ENCODE measurements around the gene MYOM1. TPM values are rescaled to one million over a fixed set of nuclear protein-coding genes. Genes with fewer than 3 reads are reported as not detected.
"Not testable (repeated sequence)": the region's sequence is repeated elsewhere in the genome, so short reads cannot be mapped to it uniquely, and the experiment has no call there.

Gene MYOM1
- total RNA-seq, 1 experiment from 2014 or later = 0.06 TPM

DNA sequence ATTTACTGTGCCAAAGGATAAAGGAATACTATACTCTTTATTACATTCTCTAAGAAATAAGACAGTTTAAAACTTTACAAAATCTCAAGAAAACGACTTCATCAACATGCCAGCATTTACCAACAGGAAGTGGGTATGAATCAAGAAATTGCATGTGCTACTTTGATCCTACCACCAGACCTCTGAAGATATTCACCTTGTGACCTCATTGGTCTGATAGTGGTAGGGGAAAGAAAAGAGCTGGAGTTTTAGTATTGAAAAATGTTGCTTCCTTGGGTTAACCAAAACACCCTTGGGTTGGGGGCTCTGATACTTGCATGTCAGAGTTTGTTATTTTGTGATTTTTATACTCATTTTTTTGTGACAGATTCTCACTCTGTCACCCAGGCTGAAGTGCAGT, 122.7 kb downstream of the MYOM1 start:
- H3K4me1 ChIP-seq = no peaks in the 10 kb centered on the region
- no peak overlapping the region for H3K4me3 ChIP-seq
- H3K27me3 ChIP-seq = peaks cover 2% of the 10 kb centered on the region; the same call in 1 of the 2 replicates
- no peaks in the 10 kb centered on the region for H3K36me3 ChIP-seq
- H3K9me3 ChIP-seq (replicated peaks) = no peaks in the 10 kb centered on the region
- DNase-seq = no peak
- H3K27ac ChIP-seq = no peak overlapping the region

DNA sequence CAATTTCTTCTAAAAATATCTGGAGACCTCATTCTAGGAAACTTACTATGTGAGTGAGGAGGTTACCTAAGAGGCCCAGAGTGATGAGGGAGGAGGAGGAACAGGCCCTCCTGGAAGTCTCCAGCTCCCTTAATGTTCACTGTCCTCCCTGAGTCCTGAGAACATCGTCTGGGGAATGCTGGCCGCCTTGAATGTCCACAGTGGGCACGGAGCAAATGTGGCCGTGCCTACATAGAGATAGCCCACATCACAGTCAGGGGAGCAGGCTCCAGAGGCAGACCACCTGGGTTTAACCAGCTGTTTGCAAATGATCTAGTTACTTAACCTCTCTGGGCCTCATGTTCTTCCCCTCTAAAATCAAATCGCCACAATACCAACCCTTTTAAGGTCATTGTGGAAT, 123.8 kb downstream of the MYOM1 start:
- H3K4me1 ChIP-seq = no peaks in the 10 kb centered on the region
- DNase-seq = no peak
- no peaks in the 10 kb centered on the region for H3K9me3 ChIP-seq (replicated peaks)
- H3K36me3 ChIP-seq = no peaks in the 10 kb centered on the region
- no peak overlapping the region for H3K27ac ChIP-seq
- peaks cover 2% of the 10 kb centered on the region; the same call in 1 of the 2 replicates for H3K27me3 ChIP-seq
- H3K4me3 ChIP-seq = no peak overlapping the region

DNA sequence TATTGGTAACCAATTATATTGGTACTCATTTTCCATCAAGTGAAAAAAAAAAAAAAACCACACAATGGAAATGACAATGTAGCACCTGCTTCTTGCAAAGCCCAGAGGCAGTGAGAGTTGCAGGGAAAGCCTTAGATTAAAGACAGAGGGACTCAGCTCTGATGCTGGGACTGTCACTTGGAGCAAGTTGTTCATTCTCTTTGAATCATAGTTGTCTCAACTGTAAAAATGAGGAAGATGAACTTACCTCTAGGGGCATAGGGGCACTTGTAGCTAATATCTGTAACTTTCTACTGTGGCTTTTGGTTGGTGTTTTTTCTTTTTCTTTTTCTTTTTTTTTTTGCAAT, 125.5 kb downstream of the MYOM1 start:
- H3K36me3 ChIP-seq = no peaks in the 10 kb centered on the region
- DNase-seq = no peak
- H3K27ac ChIP-seq = no peak overlapping the region
- peaks cover 2% of the 10 kb centered on the region; the same call in 1 of the 2 replicates for H3K27me3 ChIP-seq
- no peaks in the 10 kb centered on the region for H3K9me3 ChIP-seq (replicated peaks)
- no peak overlapping the region for H3K4me3 ChIP-seq
- no peaks in the 10 kb centered on the region for H3K4me1 ChIP-seq

DNA sequence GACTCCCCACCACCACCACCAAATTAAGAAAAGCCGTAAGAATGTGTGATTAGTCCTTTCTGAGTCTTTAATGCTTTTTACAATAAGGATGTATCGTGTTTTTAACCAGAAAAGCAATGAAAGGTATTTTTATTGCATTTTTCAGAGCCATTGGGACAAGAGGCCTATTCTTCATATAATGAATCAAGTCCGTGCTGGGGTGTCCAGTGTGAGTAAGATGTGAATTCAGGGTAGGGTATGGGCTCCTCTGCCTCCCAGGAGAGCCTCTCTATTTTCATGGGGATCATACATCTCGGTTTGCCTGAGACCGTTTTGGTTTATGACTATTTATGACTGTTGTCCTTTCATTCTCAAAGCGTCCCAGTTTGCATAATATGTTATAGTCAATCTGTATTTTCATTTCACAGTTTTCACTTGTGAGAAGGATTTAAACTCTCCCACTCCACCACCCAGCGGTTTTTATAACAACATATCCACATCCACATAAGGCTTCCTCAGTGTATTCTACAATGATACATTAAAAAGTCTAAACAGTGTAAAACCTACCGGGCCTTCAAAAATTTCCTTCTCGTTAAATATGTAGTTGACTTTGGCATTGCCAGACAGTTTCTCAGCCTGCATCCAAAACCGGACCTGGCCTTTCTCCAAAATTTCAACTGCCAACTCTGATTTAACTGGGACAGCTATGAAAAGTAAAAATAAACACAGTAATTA, 126.0 kb downstream of the MYOM1 start:
- Histone ChIP-seq H3K27ac (no peak overlapping the region), H3K27me3 (peaks cover 2% of the 10 kb centered on the region; the same call in 1 of the 2 replicates), H3K4me1 (no peaks in the 10 kb centered on the region), H3K36me3 (no peaks in the 10 kb centered on the region), H3K4me3 (no peak overlapping the region), H3K9me3 (replicated peaks) (no peaks in the 10 kb centered on the region)
- DNase-seq = no peak

DNA sequence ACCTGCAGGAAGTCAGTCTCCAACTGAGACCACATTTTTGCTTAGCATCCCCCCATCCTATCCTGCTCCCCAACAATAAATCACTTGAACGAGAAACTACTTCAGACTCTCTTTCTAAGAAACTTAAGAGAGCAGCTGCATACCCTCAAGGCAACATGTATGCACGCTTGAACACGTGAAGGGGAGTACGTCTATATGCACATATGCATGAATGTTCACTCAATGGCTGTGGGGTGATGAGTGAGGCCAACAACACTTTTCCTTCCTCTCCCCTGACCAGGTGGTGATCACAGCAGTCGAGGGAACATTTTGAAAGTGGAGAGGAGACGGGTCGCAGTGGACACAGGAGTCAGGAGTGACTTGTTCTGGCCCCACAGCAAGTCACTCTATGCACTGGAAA, 127.0 kb downstream of the MYOM1 start:
- Histone ChIP-seq H3K9me3 (replicated peaks) (no peaks in the 10 kb centered on the region), H3K36me3 (no peaks in the 10 kb centered on the region), H3K27me3 (peaks cover 2% of the 10 kb centered on the region; the same call in 1 of the 2 replicates), H3K27ac (no peak overlapping the region), H3K4me1 (peaks cover 7% of the 10 kb centered on the region), H3K4me3 (no peak overlapping the region)
- no peak for DNase-seq

DNA sequence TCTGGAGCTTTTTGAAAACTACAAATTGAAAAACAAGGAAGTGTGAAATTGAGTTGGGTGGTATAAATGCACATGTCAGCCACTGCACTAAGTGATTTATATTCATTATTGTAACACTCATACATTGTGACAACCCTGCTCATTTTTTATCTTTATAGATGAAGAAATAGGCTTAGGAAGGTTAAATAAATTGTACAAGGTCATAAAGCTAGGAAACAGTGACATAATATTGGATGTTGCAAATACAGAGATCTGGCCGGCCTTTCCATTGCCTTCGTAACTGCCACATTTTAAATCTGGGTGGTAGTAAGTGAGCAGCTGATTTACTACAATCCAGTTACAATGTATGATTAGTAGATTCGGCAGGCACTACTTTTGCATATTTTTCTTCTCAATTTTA, 130.2 kb downstream of the MYOM1 start:
- no peaks in the 10 kb centered on the region for H3K9me3 ChIP-seq (replicated peaks)
- peaks cover 7% of the 10 kb centered on the region for H3K4me1 ChIP-seq
- H3K36me3 ChIP-seq = no peaks in the 10 kb centered on the region
- no peak overlapping the region for H3K4me3 ChIP-seq
- no peak for DNase-seq
- no peak overlapping the region for H3K27ac ChIP-seq
- H3K27me3 ChIP-seq = peaks cover 2% of the 10 kb centered on the region; the same call in 1 of the 2 replicates

DNA sequence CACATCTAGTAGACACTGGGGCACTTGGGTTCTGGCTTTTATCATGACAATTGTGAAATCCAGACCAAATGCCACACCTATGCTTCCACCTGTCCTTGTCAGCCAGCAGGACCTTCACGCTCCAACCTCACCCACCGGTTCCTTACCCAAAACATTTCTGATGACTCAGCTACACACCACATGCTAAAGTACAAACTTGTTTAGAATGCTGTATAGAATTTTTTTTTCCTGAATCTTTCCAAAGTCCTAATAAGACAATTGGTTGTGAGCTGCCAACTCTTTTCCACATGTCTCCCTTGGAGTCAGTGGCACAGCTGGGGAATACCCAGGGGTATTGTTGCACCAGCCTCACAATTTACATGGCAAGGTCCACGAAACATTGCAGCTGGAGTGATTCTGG, 131.3 kb downstream of the MYOM1 start:
- Histone ChIP-seq H3K36me3 (no peaks in the 10 kb centered on the region), H3K4me3 (no peak overlapping the region), H3K27ac (no peak overlapping the region), H3K4me1 (peaks cover 7% of the 10 kb centered on the region), H3K9me3 (replicated peaks) (no peaks in the 10 kb centered on the region), H3K27me3 (peaks cover 2% of the 10 kb centered on the region; the same call in 1 of the 2 replicates)
- DNase-seq = peak in 1 of 2 experiments; percentile 8

DNA sequence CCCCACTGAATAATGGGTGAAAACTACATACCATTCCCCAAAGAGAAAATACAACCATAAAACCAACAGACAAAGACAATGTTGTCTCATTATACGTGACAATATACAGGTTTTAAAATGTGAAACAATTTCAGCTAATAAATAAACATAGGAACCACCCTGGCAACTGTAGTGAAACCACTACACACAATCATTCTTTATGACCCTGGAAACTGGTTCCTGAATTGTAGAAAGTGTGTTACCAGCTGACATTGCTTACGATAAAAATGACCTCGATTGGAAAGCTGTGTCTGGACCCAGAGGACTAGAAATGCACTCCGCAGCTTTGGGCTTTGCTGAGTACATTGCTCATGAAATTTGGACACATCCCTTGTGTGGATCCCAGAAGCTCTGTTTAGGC, 132.9 kb downstream of the MYOM1 start:
- peaks cover 7% of the 10 kb centered on the region for H3K4me1 ChIP-seq
- H3K27ac ChIP-seq = no peak overlapping the region
- DNase-seq = no peak

DNA sequence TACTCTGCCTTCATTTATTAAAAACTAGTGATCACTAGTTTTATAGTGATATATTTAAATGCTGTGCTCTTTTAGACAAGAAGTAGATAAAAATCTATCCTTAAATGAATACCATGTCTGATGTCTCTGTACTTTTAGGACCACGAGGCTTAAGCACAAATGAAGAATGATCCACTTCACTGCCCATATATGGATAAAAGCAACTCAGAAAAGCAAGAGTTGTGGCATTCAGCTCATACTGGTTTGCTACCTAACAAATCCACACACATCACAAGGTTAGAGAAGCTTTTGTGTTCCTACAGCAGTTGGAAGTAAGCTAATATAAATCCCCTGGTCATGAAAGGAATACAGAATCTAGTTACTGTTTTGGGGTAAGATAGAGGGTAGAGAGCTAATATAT, 134.2 kb downstream of the MYOM1 start:
- no peak overlapping the region for H3K27ac ChIP-seq
- no peak for DNase-seq
- H3K9me3 ChIP-seq (replicated peaks) = no peaks in the 10 kb centered on the region
- peaks cover 7% of the 10 kb centered on the region for H3K4me1 ChIP-seq
- no peaks in the 10 kb centered on the region for H3K27me3 ChIP-seq
- H3K36me3 ChIP-seq = no peaks in the 10 kb centered on the region
- H3K4me3 ChIP-seq = no peak overlapping the region

More for the DNA sequence above, 132.9 kb downstream of the MYOM1 start:
- Histone ChIP-seq H3K4me3 (no peak overlapping the region), H3K27me3 (no peaks in the 10 kb centered on the region), H3K9me3 (replicated peaks) (no peaks in the 10 kb centered on the region), H3K36me3 (no peaks in the 10 kb centered on the region)

DNA sequence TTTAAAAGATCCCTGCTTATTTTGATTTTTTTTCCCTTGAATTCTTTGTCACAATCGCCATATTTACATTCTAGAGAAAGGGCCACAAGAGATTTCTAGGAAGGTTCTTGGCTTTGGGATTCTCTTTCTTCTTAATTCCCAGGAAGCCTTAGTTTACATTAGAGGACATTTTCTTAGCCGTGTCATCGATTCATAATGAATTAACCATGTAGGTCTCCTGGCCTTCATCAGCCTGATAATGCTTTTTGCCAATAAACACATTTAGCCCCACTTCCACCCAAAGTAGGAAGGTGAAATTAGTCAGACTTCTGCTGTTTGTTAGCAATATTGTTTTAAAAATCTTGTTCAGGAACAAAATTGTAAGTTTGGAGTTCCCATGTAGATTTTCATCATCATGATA, 135.6 kb downstream of the MYOM1 start:
- Histone ChIP-seq H3K4me1 (peaks cover 7% of the 10 kb centered on the region), H3K27ac (no peak overlapping the region), H3K27me3 (no peaks in the 10 kb centered on the region), H3K4me3 (no peak overlapping the region), H3K36me3 (no peaks in the 10 kb centered on the region), H3K9me3 (replicated peaks) (no peaks in the 10 kb centered on the region)
- no peak for DNase-seq

DNA sequence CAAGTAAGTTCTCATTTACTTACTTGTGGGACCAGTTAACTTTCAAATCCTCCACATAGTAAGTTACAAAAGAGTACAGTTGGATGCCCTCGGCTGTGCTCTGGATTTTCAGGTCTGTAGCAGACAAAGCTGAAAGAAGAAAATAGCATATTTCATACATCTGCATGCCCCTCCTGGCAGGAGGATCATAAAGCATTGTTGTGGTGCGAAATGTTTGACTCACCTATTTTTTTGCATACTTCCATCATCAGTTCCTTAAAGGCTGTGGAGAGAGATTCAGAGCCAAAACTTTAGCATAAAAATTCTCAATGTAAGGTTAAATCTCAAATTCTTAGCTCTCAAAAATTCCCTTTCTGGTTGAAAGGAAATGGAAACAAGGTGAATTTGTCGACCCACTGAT, 136.0 kb downstream of the MYOM1 start:
- no peak overlapping the region for H3K27ac ChIP-seq
- no peaks in the 10 kb centered on the region for H3K27me3 ChIP-seq

DNA sequence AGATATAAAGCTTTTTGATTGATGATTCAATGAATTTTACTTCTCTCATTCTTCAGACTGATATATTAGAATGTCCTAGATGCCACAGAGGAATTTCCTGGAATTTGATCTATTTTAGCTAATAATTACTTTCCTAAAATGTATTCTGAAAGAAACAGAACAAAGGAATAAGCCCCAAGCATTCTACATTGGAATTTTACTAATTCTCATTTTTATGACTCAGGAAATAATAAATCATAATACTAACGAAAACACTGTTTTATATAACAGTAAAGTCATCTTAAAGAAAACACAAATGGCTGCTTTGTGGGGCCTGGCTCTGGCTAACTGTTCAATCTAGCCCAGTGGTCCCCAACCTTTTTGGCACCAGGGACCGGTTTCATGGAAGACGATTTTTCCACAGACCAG, 138.2 kb downstream of the MYOM1 start:
- no peak overlapping the region for H3K4me3 ChIP-seq
- no peaks in the 10 kb centered on the region for H3K36me3 ChIP-seq
- no peaks in the 10 kb centered on the region for H3K4me1 ChIP-seq
- no peak overlapping the region for H3K27ac ChIP-seq
- no peaks in the 10 kb centered on the region for H3K9me3 ChIP-seq (replicated peaks)
- no peak for DNase-seq
- H3K27me3 ChIP-seq = no peaks in the 10 kb centered on the region

More for the DNA sequence above, 136.0 kb downstream of the MYOM1 start:
- Histone ChIP-seq H3K4me3 (no peak overlapping the region), H3K9me3 (replicated peaks) (no peaks in the 10 kb centered on the region), H3K4me1 (peaks cover 7% of the 10 kb centered on the region), H3K36me3 (no peaks in the 10 kb centered on the region)
- DNase-seq = no peak

DNA sequence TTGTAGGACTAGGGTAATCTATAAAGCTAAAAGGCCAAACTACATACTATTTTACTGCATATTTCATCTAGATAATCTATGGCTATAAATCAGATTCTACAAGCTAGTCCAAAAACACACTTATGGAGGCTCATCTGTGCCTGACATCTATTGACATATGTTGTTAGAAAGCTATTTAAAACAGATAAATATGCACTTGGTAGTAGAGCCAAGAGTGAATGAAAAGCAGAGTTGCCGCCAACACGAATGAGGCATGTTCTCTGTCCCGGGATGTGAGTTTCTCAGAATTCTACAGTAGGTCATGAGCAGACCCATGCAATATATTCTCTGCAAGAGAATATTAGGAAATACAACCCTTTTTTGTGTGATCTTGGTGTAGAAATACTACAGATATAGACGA, 140.1 kb downstream of the MYOM1 start:
- no peaks in the 10 kb centered on the region for H3K4me1 ChIP-seq
- no peak overlapping the region for H3K27ac ChIP-seq
- no peaks in the 10 kb centered on the region for H3K9me3 ChIP-seq (replicated peaks)

DNA sequence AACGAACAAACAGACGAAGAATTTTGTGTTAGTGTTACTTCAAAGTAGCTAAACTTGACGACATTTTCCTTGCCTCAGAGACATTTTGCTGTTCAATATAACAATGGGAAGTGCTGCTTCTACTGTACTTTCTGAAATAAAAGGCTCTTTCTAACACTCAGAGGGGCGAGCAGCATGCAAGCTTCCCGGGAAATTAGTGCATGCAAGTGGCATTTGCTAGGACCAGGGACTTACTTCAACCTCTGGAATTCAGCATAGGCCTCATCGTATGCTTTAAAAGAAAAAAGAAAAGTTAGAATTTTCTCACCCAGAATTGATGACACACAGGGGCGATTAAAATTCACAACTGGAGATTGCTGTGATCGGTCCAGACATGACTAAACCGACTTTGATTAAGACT, 144.3 kb downstream of the MYOM1 start:
- H3K9me3 ChIP-seq (replicated peaks) = no peaks in the 10 kb centered on the region
- no peaks in the 10 kb centered on the region for H3K27me3 ChIP-seq
- no peak overlapping the region for H3K4me3 ChIP-seq
- H3K4me1 ChIP-seq = no peaks in the 10 kb centered on the region
- H3K27ac ChIP-seq = no peak overlapping the region
- DNase-seq = no peak
- no peaks in the 10 kb centered on the region for H3K36me3 ChIP-seq

More for the DNA sequence above, 140.1 kb downstream of the MYOM1 start:
- Histone ChIP-seq H3K4me3 (no peak overlapping the region), H3K36me3 (no peaks in the 10 kb centered on the region), H3K27me3 (no peaks in the 10 kb centered on the region)
- DNase-seq = no peak

DNA sequence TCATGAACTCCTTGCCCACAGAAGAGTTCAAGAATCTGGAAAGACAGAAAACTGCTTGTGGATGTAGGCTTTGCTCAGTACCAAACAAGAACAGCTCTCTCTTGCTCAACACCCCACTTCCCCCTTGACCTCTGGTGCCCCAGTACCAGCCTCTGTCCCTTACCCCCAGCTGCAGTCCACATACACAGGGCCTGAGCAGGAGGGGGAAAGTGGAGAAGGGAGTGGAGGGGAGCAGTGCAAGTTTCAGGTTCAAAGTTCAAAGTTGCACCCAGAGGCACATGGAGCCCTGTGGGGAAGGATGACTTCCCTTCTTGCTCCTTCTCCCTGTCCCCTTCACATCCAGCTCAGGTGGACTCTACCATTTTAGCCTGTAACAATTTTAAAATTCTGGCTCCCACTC, 145.7 kb downstream of the MYOM1 start:
- no peaks in the 10 kb centered on the region for H3K4me1 ChIP-seq
- H3K4me3 ChIP-seq = no peak overlapping the region
- no peaks in the 10 kb centered on the region for H3K36me3 ChIP-seq
- H3K27ac ChIP-seq = no peak overlapping the region
- no peak for DNase-seq
- H3K9me3 ChIP-seq (replicated peaks) = no peaks in the 10 kb centered on the region
- H3K27me3 ChIP-seq = no peaks in the 10 kb centered on the region

DNA sequence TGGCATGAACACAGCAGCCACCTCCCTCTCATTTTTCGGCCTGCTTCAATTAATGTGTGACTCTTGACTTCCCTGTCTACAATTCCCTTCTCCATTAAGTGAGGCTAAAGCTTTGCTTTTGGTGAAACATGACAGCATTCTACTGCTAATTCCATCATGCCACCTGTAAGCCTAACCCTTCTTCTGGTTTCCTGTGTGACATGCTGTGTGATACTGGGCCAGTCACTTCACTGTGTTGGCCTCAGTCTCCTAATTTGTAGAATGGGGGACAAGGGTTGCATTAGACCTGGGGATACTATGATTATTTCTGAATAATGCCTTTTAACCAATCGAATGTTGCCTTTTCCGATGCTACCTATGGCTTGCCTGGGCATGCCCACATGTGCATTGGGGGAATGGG, 146.4 kb downstream of the MYOM1 start:
- not testable (repeated sequence) for H3K27ac ChIP-seq; H3K4me3 ChIP-seq; H3K36me3 ChIP-seq; H3K9me3 ChIP-seq (replicated peaks); DNase-seq; H3K4me1 ChIP-seq; H3K27me3 ChIP-seq
